Ishikawa (cell line): Measurements from ENCODE around the gene CDK5.

Experiments used
- EGR1 ChIP-seq: IDR thresholded peaks from 2 replicates; pipeline ENCODE4 v1.6.1; 2012
- EP300 ChIP-seq: IDR thresholded peaks from 2 replicates; pipeline ENCODE4 v1.6.1; 2012; ENCODE audit warnings: borderline replicate concordance
- REST ChIP-seq: IDR thresholded peaks from 2 replicates; pipeline ENCODE4 v1.6.1; 2012; ENCODE audit warnings: low read depth, mild to moderate bottlenecking
- YY1 ChIP-seq: IDR thresholded peaks from 2 replicates; pipeline ENCODE4 v1.6.1; 2012; ENCODE audit warnings: low read depth

GRCh38 chr7:151013356-151013732 lies 44.4 kb downstream of the CDK5 start:
- TF ChIP-seq EP300 (no peak), EGR1 (no peak), REST (no peak), YY1 (no peak)
